WTC11 (cell line): ENCODE data around the gene LPIN3. TPM values are rescaled to one million over a fixed set of nuclear protein-coding genes. Genes with fewer than 3 reads are reported as not detected.

Experiments
- ATAC-seq: fragments of 200-7000 bp; cut with Tn5 transposase; 2 replicates; pipeline ENCODE4 v1.10.0; 2021; ENCODE audit warnings: mild to moderate bottlenecking, moderate library complexity
- CTCF ChIA-PET: fragments of 300-600 bp; sonication (Branson Sonifier 250); formaldehyde crosslinking; loops from one replicate; lab custom pipeline; 2021; ENCODE audit warnings: antibody characterized with exemption; lab: Charles Lee
- POLR2A ChIA-PET: fragments of 350-600 bp; sonication (Branson Sonifier 250); formaldehyde crosslinking; loops from one replicate; lab custom pipeline; 2021; ENCODE audit warnings: antibody characterized with exemption; lab: Charles Lee
- DNase-seq: peaks from one replicate; pipeline ENCODE4 v3.0.0; 2021; ENCODE audit warnings: low spot score
- H3K27ac Mint-ChIP-seq: 2 replicates; pipeline ENCODE4 v1.8.0; 2021; ENCODE audit warnings: mixed read lengths
- H3K27me3 Mint-ChIP-seq: 2 replicates; pipeline ENCODE4 v1.8.0; 2021; ENCODE audit warnings: low read depth, mild to moderate bottlenecking, moderate library complexity, mixed read lengths
- H3K36me3 Mint-ChIP-seq: 2 replicates; pipeline ENCODE4 v1.8.0; 2021; ENCODE audit warnings: mixed read lengths
- H3K4me1 Mint-ChIP-seq: 2 replicates; pipeline ENCODE4 v1.8.0; 2022; ENCODE audit warnings: mixed read lengths
- H3K4me3 Mint-ChIP-seq: 2 replicates; pipeline ENCODE4 v1.8.0; 2021; ENCODE audit warnings: mild to moderate bottlenecking, moderate library complexity, mixed read lengths
- H3K9me3 Mint-ChIP-seq: 2 replicates; pipeline ENCODE4 v1.8.0; 2021; ENCODE audit warnings: mixed read lengths
- ATF1 ChIP-seq: sonication (generic); formaldehyde crosslinking; IDR thresholded peaks from 2 replicates; pipeline ENCODE4 v1.8.1; 2023; ENCODE audit warnings: mild to moderate bottlenecking, moderate library complexity, missing genetic modification reagents
- CDX4 ChIP-seq: fragments of 250-450 bp; sonication (Bioruptor Pico); IDR thresholded peaks from 2 replicates; pipeline ENCODE4 v1.9.0; 2021; ENCODE audit warnings: moderate library complexity, mild to moderate bottlenecking, inconsistent platforms, borderline replicate concordance
- CTCF ChIP-seq: fragments of 200-600 bp; IDR thresholded peaks from 2 replicates; pipeline ENCODE4 v1.8.0; 2022; ENCODE audit warnings: antibody characterized with exemption
- E2F1 ChIP-seq: sonication (generic); formaldehyde crosslinking; IDR thresholded peaks from 2 replicates; pipeline ENCODE4 v1.8.0; 2022; ENCODE audit warnings: mild to moderate bottlenecking, missing genetic modification reagents
- FOXJ3 ChIP-seq: sonication (generic); formaldehyde crosslinking; IDR thresholded peaks from 2 replicates; pipeline ENCODE4 v1.9.0; 2021; ENCODE audit warnings: missing genetic modification reagents, mild to moderate bottlenecking, borderline replicate concordance
- GABPB1 ChIP-seq: sonication (generic); formaldehyde crosslinking; IDR thresholded peaks from 2 replicates; pipeline ENCODE4 v1.8.1; 2023; ENCODE audit warnings: mild to moderate bottlenecking, missing genetic modification reagents
- HMGA2 ChIP-seq: fragments of 250-450 bp; sonication (Bioruptor Pico); IDR thresholded peaks from 2 replicates; pipeline ENCODE4 v1.4.0; 2021; ENCODE audit warnings: mild to moderate bottlenecking, moderate library complexity
- MLX ChIP-seq: sonication (generic); formaldehyde crosslinking; IDR thresholded peaks from 2 replicates; pipeline ENCODE4 v1.8.1; 2023; ENCODE audit warnings: mild to moderate bottlenecking, missing genetic modification reagents, moderate library complexity
- NFE2L1 ChIP-seq: sonication (generic); formaldehyde crosslinking; IDR thresholded peaks from 2 replicates; pipeline ENCODE4 v1.8.1; 2023; ENCODE audit warnings: missing genetic modification reagents
- NR1H2 ChIP-seq: sonication (generic); formaldehyde crosslinking; IDR thresholded peaks from 2 replicates; pipeline ENCODE4 v1.9.0; 2021; ENCODE audit warnings: mild to moderate bottlenecking, moderate library complexity, missing genetic modification reagents
- SMAD4 ChIP-seq: sonication (generic); formaldehyde crosslinking; IDR thresholded peaks from 2 replicates; pipeline ENCODE4 v1.8.0; 2022; ENCODE audit warnings: mild to moderate bottlenecking, missing genetic modification reagents
- TCF7 ChIP-seq: sonication (generic); formaldehyde crosslinking; IDR thresholded peaks from 2 replicates; pipeline ENCODE4 v1.8.0; 2022; ENCODE audit warnings: mild to moderate bottlenecking, low read depth, missing genetic modification reagents, moderate library complexity
- TEAD4 ChIP-seq: sonication (generic); formaldehyde crosslinking; IDR thresholded peaks from 2 replicates; pipeline ENCODE4 v1.8.0; 2022; ENCODE audit warnings: mild to moderate bottlenecking, missing genetic modification reagents
- TP53 ChIP-seq: sonication (generic); formaldehyde crosslinking; IDR thresholded peaks from 2 replicates; pipeline ENCODE4 v1.8.1; 2023; ENCODE audit warnings: mild to moderate bottlenecking, missing genetic modification reagents
- ZNF219 ChIP-seq: sonication (generic); formaldehyde crosslinking; IDR thresholded peaks from 2 replicates; pipeline ENCODE4 v1.8.0; 2023; ENCODE audit warnings: missing genetic modification reagents, mild to moderate bottlenecking, borderline replicate concordance
- ZNF396 ChIP-seq: fragments of 250-450 bp; sonication (Bioruptor Pico); IDR thresholded peaks from 2 replicates; pipeline ENCODE4 v1.8.0; 2021; ENCODE audit warnings: mild to moderate bottlenecking, moderate library complexity, borderline replicate concordance
- ZSCAN18 ChIP-seq: fragments of 250-450 bp; sonication (Bioruptor Pico); IDR thresholded peaks from 2 replicates; pipeline ENCODE4 v2.1.2; 2022; ENCODE audit warnings: mild to moderate bottlenecking, moderate library complexity
- total RNA-seq: library from RNA; stranded (reverse); gene quantifications from 3 replicates; pipeline ENCODE4 v1.2.3, GENCODE V29; 2021

Gene LPIN3
- total RNA-seq, 1 experiment from 2014 or later: 7.9 TPM

GRCh38 chr20:41361757-41362747 lies 21.4 kb downstream of the LPIN3 start (continued):
- TF ChIP-seq TEAD4 (CRISPR knock-in tag) (no peak), ATF1 (CRISPR knock-in tag) (no peak), CTCF (no peak), ZNF219 (no peak), ZSCAN18 (CRISPR knock-in tag) (no peak), ZNF396 (CRISPR knock-in tag) (no peak), MLX (CRISPR knock-in tag) (no peak), GABPB1 (CRISPR knock-in tag) (no peak), FOXJ3 (CRISPR knock-in tag) (no peak), TP53 (CRISPR knock-in tag) (no peak), SMAD4 (no peak)

GRCh38 chr20:41362748-41363140 lies 22.1 kb downstream of the LPIN3 start:
- peaks cover 28% of the 10 kb centered on the region for H3K27me3 Mint-ChIP-seq
- ChIA-PET POLR2A (no interaction called here), CTCF (interaction anchor here (1.3 kb wide), 1 partner anchor 11 kb away, joined by 6 read pairs; no protein-coding TSS in a partner anchor)
- H3K4me3 Mint-ChIP-seq: no peak overlapping the region
- DNase-seq (no peak), ATAC-seq (no peak)
- H3K9me3 Mint-ChIP-seq: no peaks in the 10 kb centered on the region
- H3K4me1 Mint-ChIP-seq: peaks cover 12% of the 10 kb centered on the region
- TF ChIP-seq NFE2L1 (no peak), E2F1 (CRISPR knock-in tag) (no peak)
- no peak overlapping the region for H3K27ac Mint-ChIP-seq
- H3K36me3 Mint-ChIP-seq: no peaks in the 10 kb centered on the region

- Mint-ChIP-seq H3K36me3 (no peaks in the 10 kb centered on the region), H3K9me3 (no peaks in the 10 kb centered on the region), H3K4me3 (no peak overlapping the region)
- no peak for DNase-seq
- no peak for TF ChIP-seq CDX4 (CRISPR knock-in tag)
- no peak for TF ChIP-seq TCF7 (CRISPR knock-in tag)
- TF ChIP-seq HMGA2 (CRISPR knock-in tag): no peak
- TF ChIP-seq TEAD4 (CRISPR knock-in tag): no peak
- TF ChIP-seq NR1H2: no peak
- TF ChIP-seq, all 79 proteins: peak for 0
- Mint-ChIP-seq H3K27ac (no peak overlapping the region), H3K4me1 (peaks cover 12% of the 10 kb centered on the region), H3K27me3 (peaks cover 35% of the 10 kb centered on the region)
- ATAC-seq: no peak
- ChIA-PET POLR2A (interaction anchor here (0.6 kb wide), 1 partner anchor 323 kb away, joined by 3 read pairs; no protein-coding TSS in a partner anchor), CTCF (no interaction called here)
Observed at GRCh38 chr20:41363601-41364000, 23.0 kb downstream of the LPIN3 start.
